Measurements from ENCODE around the gene CCDC6. TPM values are rescaled to one million over a fixed set of nuclear protein-coding genes. Genes with fewer than 3 reads are reported as not detected.
"Not testable (repeated sequence)": the region's sequence is repeated elsewhere in the genome, so short reads cannot be mapped to it uniquely, and the experiment has no call there.

The CCDC6 gene
- total and polyA plus RNA-seq, 9 donors, result 12.2 to 46.8 (median 34.1) TPM

DNA sequence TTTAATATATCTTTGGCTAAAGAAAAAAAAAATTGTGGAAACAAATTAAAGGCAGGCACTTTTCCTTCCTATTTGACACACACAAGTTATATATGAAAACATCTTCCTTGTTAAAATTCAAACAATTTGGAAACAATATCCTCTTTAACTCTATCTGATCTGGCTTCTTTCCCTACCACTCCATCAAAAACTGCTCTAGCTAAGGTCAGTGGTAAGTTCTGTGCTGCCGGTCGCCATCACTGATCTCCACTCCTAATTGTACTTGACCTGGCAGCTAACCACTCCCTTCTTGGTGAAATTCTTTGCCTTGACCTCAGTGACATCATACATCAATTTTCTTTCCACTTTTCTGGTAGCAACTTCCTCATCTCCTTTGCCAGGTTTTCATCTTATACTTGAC, 105.2 kb downstream of the CCDC6 start:
- H3K27ac ChIP-seq, result no peak overlapping the region
- H3K9me3 ChIP-seq, result no peaks in the 10 kb centered on the region
- H3K36me3 ChIP-seq, result no peaks in the 10 kb centered on the region
- TF ChIP-seq POLR2A (IDR thresholded peaks at IDR 0.05), result no peak
- TF ChIP-seq, protein P1, sequence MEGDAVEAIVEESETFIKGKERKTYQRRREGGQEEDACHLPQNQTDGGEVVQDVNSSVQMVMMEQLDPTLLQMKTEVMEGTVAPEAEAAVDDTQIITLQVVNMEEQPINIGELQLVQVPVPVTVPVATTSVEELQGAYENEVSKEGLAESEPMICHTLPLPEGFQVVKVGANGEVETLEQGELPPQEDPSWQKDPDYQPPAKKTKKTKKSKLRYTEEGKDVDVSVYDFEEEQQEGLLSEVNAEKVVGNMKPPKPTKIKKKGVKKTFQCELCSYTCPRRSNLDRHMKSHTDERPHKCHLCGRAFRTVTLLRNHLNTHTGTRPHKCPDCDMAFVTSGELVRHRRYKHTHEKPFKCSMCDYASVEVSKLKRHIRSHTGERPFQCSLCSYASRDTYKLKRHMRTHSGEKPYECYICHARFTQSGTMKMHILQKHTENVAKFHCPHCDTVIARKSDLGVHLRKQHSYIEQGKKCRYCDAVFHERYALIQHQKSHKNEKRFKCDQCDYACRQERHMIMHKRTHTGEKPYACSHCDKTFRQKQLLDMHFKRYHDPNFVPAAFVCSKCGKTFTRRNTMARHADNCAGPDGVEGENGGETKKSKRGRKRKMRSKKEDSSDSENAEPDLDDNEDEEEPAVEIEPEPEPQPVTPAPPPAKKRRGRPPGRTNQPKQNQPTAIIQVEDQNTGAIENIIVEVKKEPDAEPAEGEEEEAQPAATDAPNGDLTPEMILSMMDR (IDR thresholded peaks at IDR 0.05), result no peak
- TF ChIP-seq EP300 (IDR thresholded peaks at IDR 0.05), result no peak
- H3K4me3 ChIP-seq, result no peak overlapping the region
- WGBS, 3 donors, result 54 to 87% (median 74%) methylated on average over 2 of the region's 2 CpGs
- H3K27me3 ChIP-seq, result no peaks in the 10 kb centered on the region
- intact Hi-C loops (cut with DNase I), result loop anchor here in 1 of 4 donors (10.0 kb wide), 1 partner anchor 176 kb away; no protein-coding TSS in a partner anchor
- peaks cover 2% of the 10 kb centered on the region for H3K4me1 ChIP-seq (ENCODE audit: insufficient read depth)
- DNase-seq, result no peak

DNA sequence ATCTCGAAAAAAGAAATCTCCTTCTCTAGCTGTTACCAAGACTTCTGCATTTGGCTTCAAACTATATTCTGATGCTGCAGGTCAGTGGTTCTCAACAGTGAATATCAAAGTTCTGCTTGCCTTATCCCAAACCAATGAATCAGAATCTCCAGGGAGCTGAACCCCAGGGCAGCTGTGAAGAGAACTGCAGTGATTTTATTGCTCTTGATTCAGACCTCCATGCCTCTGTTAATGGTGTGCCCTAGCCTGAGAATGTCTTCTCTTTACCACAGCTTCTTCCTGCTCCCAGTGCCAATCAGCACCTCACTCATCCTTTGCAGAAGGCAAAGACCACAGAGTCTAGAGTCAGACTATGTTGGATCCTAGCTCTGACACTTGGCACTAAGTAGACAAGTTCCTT, 106.9 kb downstream of the CCDC6 start:
- Histone ChIP-seq H3K4me3 (no peak overlapping the region), H3K27me3 (no peaks in the 10 kb centered on the region), H3K9me3 (no peaks in the 10 kb centered on the region), H3K36me3 (no peaks in the 10 kb centered on the region), H3K27ac (no peak overlapping the region), H3K4me1 (ENCODE audit: insufficient read depth) (peaks cover 2% of the 10 kb centered on the region)
- TF ChIP-seq EP300 (IDR thresholded peaks at IDR 0.05), result no peak
- intact Hi-C loops (cut with DNase I), result no loop called here
- DNase-seq, result no peak
- WGBS, 3 donors, result 79 to 98% (median 85%) methylated on average over 1 of the region's 1 CpG

GRCh38 chr10:59793919-59794318, 112.4 kb downstream of the CCDC6 start:
- no peak overlapping the region for H3K27ac ChIP-seq

DNA sequence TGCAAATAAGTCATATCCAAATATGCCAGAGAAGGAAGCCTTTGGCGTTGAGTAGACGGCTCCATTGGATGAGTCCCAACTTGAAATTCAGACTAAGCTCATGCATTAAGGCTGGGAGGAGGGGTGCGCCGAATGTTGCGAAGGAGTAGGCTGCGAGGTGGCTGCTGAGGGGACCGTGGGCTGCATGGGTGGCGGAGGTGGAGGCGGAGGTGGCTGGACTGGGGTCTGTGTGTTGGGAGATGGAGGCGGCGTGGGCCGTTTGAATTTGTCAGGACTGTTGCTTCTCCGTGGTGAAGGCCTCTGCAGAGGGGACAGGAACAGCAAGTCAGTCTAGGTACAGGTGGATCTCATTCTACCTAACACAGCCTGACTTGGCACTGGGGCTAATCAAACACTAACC, 113.5 kb downstream of the CCDC6 start:
- TF ChIP-seq EP300 (IDR thresholded peaks at IDR 0.05) (no peak), POLR2A (IDR thresholded peaks at IDR 0.05) (no peak)
- TF ChIP-seq, protein P1 (IDR thresholded peaks at IDR 0.05), result no peak
- intact Hi-C loops (cut with DNase I), result no loop called here
- 81 to 87% (median 85%) methylated on average over 13 of the region's 13 CpGs for WGBS, 3 donors
- Histone ChIP-seq H3K27me3 (no peaks in the 10 kb centered on the region), H3K36me3 (no peaks in the 10 kb centered on the region), H3K4me3 (no peak overlapping the region), H3K27ac (no peak overlapping the region), H3K4me1 (ENCODE audit: insufficient read depth) (peaks cover 13% of the 10 kb centered on the region), H3K9me3 (no peaks in the 10 kb centered on the region)
- no peak for DNase-seq

More at GRCh38 chr10:59793919-59794318, 112.4 kb downstream of the CCDC6 start:
- WGBS, 3 donors, result 12 to 17% (median 14%) methylated on average over 2 of the region's 2 CpGs
- no peak for TF ChIP-seq EP300 (IDR thresholded peaks at IDR 0.05)
- TF ChIP-seq, protein P1 (IDR thresholded peaks at IDR 0.05), result no peak
- no peak for TF ChIP-seq POLR2A (IDR thresholded peaks at IDR 0.05)
- Histone ChIP-seq H3K27me3 (no peaks in the 10 kb centered on the region), H3K9me3 (no peaks in the 10 kb centered on the region), H3K36me3 (no peaks in the 10 kb centered on the region), H3K4me3 (no peak overlapping the region), H3K4me1 (ENCODE audit: insufficient read depth) (peaks cover 9% of the 10 kb centered on the region)
- no peak for DNase-seq
- intact Hi-C loops (cut with DNase I), result no loop called here

- DNase-seq, result no peak
- no peak overlapping the region for H3K4me3 ChIP-seq
- TF ChIP-seq POLR2A (IDR thresholded peaks at IDR 0.05) (no peak), EP300 (IDR thresholded peaks at IDR 0.05) (no peak)
- TF ChIP-seq, protein P1 (IDR thresholded peaks at IDR 0.05), result no peak
- no peaks in the 10 kb centered on the region for H3K9me3 ChIP-seq
- peaks cover 16% of the 10 kb centered on the region for H3K4me1 ChIP-seq (ENCODE audit: insufficient read depth)
- H3K27ac ChIP-seq, result no peak overlapping the region
- 55% methylated on average over 2 of the region's 2 CpGs for WGBS, 3 donors
- no peaks in the 10 kb centered on the region for H3K27me3 ChIP-seq
- intact Hi-C loops (cut with DNase I), result no loop called here
- no peaks in the 10 kb centered on the region for H3K36me3 ChIP-seq
Measured at GRCh38 chr10:59791601-59792000, 114.8 kb downstream of the CCDC6 start.

DNA sequence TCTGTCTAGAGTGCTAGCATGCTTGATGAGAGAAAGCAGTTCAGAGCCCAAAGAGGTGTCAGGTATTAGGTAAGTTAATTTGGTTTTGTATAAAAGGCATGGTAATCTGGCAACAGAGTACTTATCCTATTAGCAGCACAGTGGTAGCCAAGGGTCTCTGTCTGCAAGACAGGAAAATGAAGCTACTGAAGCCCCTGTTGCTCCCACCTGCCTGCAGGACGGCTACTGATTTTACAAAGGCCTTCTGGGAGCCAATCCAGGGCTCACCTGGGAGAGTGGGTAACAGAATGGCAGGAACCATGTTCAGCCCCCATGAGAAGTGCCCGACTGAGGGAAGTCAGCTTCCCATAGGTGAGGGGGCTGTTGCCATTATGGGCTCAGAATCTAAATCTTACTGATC, 116.3 kb downstream of the CCDC6 start:
- 41 to 77% (median 49%) methylated on average over 2 of the region's 2 CpGs for WGBS, 3 donors
- H3K27ac ChIP-seq; intact Hi-C loops (cut with DNase I); H3K36me3 ChIP-seq; H3K4me3 ChIP-seq; H3K9me3 ChIP-seq; H3K27me3 ChIP-seq; DNase-seq: not testable (repeated sequence)
- H3K4me1 ChIP-seq (ENCODE audit: insufficient read depth), result peaks cover 18% of the 10 kb centered on the region

DNA sequence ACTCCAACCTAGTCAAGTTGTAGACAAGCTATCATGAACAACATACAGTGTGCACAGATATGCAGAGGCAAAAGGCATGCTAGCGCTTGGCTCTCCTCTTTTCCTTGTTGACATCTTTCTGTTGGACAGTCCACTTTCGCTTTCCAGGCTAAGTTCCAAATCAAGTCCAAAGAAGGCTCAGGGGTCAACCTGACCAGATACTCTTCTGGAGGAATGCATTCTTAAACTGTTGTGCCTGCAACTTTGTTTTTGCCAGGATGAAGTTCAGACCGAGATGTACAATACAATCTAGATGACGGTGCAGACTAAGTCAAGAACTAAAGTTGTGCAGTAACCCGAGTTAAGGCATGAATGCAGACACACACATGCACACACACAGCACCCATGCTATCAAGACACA, 117.4 kb downstream of the CCDC6 start:
- H3K9me3 ChIP-seq; H3K36me3 ChIP-seq; H3K4me3 ChIP-seq; intact Hi-C loops (cut with DNase I); H3K27me3 ChIP-seq: not testable (repeated sequence)
- WGBS, 3 donors, result 9 to 23% (median 10%) methylated on average over 3 to 5 of the region's 5 CpGs
- Histone ChIP-seq H3K4me1 (ENCODE audit: insufficient read depth) (peaks cover 16% of the 10 kb centered on the region), H3K27ac (peak overlapping the region in 1 of 2 donors; percentile 54)
- DNase-seq, result peak in 3 of 5 donors; percentile 23 to 34 (median 32)

GRCh38 chr10:59787032-59787431, 119.3 kb downstream of the CCDC6 start:
- H3K27ac ChIP-seq, result not testable (repeated sequence)
- WGBS, 3 donors, result 53 to 69% (median 62%) methylated on average over 7 of the region's 7 CpGs

More at GRCh38 chr10:59787032-59787431, 119.3 kb downstream of the CCDC6 start:
- H3K27me3 ChIP-seq; intact Hi-C loops (cut with DNase I); H3K36me3 ChIP-seq; H3K4me1 ChIP-seq (ENCODE audit: insufficient read depth); H3K9me3 ChIP-seq; DNase-seq; H3K4me3 ChIP-seq: not testable (repeated sequence)

Data from ovary (tissue), 9 donors.